B cell (primary cell): ENCODE measurements around the gene GNAT2. TPM values are rescaled to one million over a fixed set of nuclear protein-coding genes. Genes with fewer than 3 reads are reported as not detected.

ENCODE experiments used
- ATAC-seq: fragments of 200-7000 bp; cut with Tn5 transposase; one replicate; pipeline ENCODE4 v1.10.0; 2021; ENCODE audit warnings: low read depth, mild to moderate bottlenecking, moderate number of reproducible peaks, moderate library complexity
- CTCF ChIA-PET: fragments of 350-600 bp; sonication (Branson Sonifier 250); formaldehyde crosslinking; loops from one replicate; lab custom pipeline; 2021; ENCODE audit warnings: antibody characterized with exemption, inconsistent platforms; lab: Charles Lee
- POLR2A ChIA-PET: fragments of 350-600 bp; sonication (Branson Sonifier 250); formaldehyde crosslinking; loops from one replicate; lab custom pipeline; 2021; ENCODE audit warnings: antibody characterized with exemption; lab: Charles Lee
- DNase-seq: peaks from one replicate; pipeline ENCODE4 v3.0.0; 2013
- H2AFZ ChIP-seq: 2 replicates; pipeline ENCODE4 v1.6.1; 2012; ENCODE audit warnings: mild to moderate bottlenecking, low read depth, low read length; ENCODE audit not compliant: insufficient read depth, poor library complexity, severe bottlenecking
- H3K27ac ChIP-seq, 2 donors: 1 replicate in 1 of 2; 2 replicates in 1 of 2; pipeline ENCODE4 v1.5.1; 2012 to 2013; ENCODE audit warnings: low read length in 2 of 2, mild to moderate bottlenecking in 2 of 2, moderate library complexity in 1 of 2
- H3K27me3 ChIP-seq, 4 experiments: fragments of 200-600 bp in 1 of 4; sonication (generic) in 1 of 4; replicated peaks in 1 of 4; 1 replicate in 2 of 4; 2 replicates in 2 of 4; pipeline versions ENCODE4 v1.6.1 to v1.7.0; 2013 to 2016; ENCODE audit warnings: low read length in 3 of 4, mild to moderate bottlenecking in 2 of 4, mixed read lengths in 1 of 4, moderate library complexity in 1 of 4; ENCODE audit not compliant: insufficient read depth in 4 of 4, control insufficient read depth in 3 of 4; ENCODE audit errors: control extremely low read depth in 1 of 4
- H3K36me3 ChIP-seq, 2 experiments: replicated peaks in 1 of 2; 1 replicate in 1 of 2; 2 replicates in 1 of 2; pipeline versions ENCODE4 v1.6.1 to v1.7.1; 2013; ENCODE audit warnings: low read length in 1 of 2; ENCODE audit not compliant: insufficient read depth in 2 of 2, control insufficient read depth in 1 of 2; ENCODE audit errors: control extremely low read depth in 1 of 2, extremely low read depth in 1 of 2
- H3K4me1 ChIP-seq, 2 donors: fragments of 200-600 bp in 1 of 2; sonication (generic) in 1 of 2; 1 replicate in 1 of 2; 2 replicates in 1 of 2; pipeline versions ENCODE4 v1.5.1 to v1.6.1; 2013 to 2017; ENCODE audit warnings: low read length in 2 of 2; ENCODE audit not compliant: control insufficient read depth in 2 of 2, insufficient read depth in 2 of 2
- H3K4me2 ChIP-seq: replicated peaks from 2 replicates; pipeline ENCODE3; 2012; ENCODE audit warnings: mild to moderate bottlenecking, low read depth, low read length; ENCODE audit not compliant: poor library complexity, severe bottlenecking
- H3K4me3 ChIP-seq, 5 experiments: fragments of 200-600 bp in 1 of 5; sonication (generic) in 1 of 5; 1 replicate in 3 of 5; 2 replicates in 2 of 5; pipeline versions ENCODE4 v1.5.1 to v1.7.0; 2011 to 2016; ENCODE audit warnings: low read length in 4 of 5, mild to moderate bottlenecking in 4 of 5, low read depth in 2 of 5, control low read depth in 1 of 5, moderate library complexity in 1 of 5; ENCODE audit not compliant: insufficient read depth in 1 of 5; ENCODE audit errors: control extremely low read depth in 1 of 5, extremely low read depth in 1 of 5
- H3K79me2 ChIP-seq: fragments of 200-600 bp; sonication (generic); one replicate; pipeline ENCODE4 v1.6.0; 2016; ENCODE audit warnings: low read length; ENCODE audit not compliant: control insufficient read depth, insufficient read depth
- H3K9ac ChIP-seq: fragments of 200-600 bp; sonication (generic); 2 replicates; pipeline ENCODE4 v1.6.1; 2017; ENCODE audit warnings: mild to moderate bottlenecking, low read length, moderate library complexity
- H3K9me3 ChIP-seq, 3 donors: one replicate each; pipeline versions ENCODE4 v1.6.1 to v1.7.1; 2013; ENCODE audit warnings: low read length in 2 of 3; ENCODE audit not compliant: control insufficient read depth in 2 of 3, insufficient read depth in 1 of 3; ENCODE audit errors: control extremely low read depth in 1 of 3
- H4K20me1 ChIP-seq: 2 replicates; pipeline ENCODE4 v1.6.0; 2012; ENCODE audit warnings: mild to moderate bottlenecking, low read length; ENCODE audit not compliant: insufficient read depth, control insufficient read depth, poor library complexity, severe bottlenecking
- H3K27ac Mint-ChIP-seq: one replicate; pipeline ENCODE4 v1.8.0; 2021; ENCODE audit warnings: mixed read lengths
- H3K27me3 Mint-ChIP-seq: one replicate; pipeline ENCODE4 v1.8.0; 2021; ENCODE audit warnings: mixed read lengths
- H3K4me1 Mint-ChIP-seq: one replicate; pipeline ENCODE4 v1.8.0; 2021; ENCODE audit warnings: mixed read lengths
- H3K4me3 Mint-ChIP-seq: one replicate; pipeline ENCODE4 v1.8.0; 2021; ENCODE audit warnings: mixed read lengths
- H3K9me3 Mint-ChIP-seq: one replicate; pipeline ENCODE4 v1.8.0; 2022; ENCODE audit warnings: mixed read lengths; ENCODE audit not compliant: insufficient read depth
- CTCF ChIP-seq: fragments of 200-600 bp; IDR thresholded peaks from one replicate; pipeline ENCODE4 v1.8.0; 2022; ENCODE audit warnings: antibody characterized with exemption, mild to moderate bottlenecking
- EZH2 ChIP-seq: IDR thresholded peaks from 2 replicates; pipeline ENCODE4 v1.6.1; 2012; ENCODE audit warnings: borderline replicate concordance, low read depth, mild to moderate bottlenecking, moderate library complexity, low read length; ENCODE audit not compliant: insufficient read depth, poor library complexity, severe bottlenecking
- WGBS: methylation state at CpG from one replicate; pipeline ENCODE4 v1.1.5; 2013; ENCODE audit warnings: missing lambda C conversion rate; ENCODE audit not compliant: insufficient coverage; 5-methylcytosine and 5-hydroxymethylcytosine counted together
- intact Hi-C: fragments of 100-400 bp; cut with micrococcal nuclease; formaldehyde crosslinking; loops from one replicate; pipeline ENCODE4 v1.10.0; 2022
- polyA plus RNA-seq: library from polyadenylated mRNA; depleted of rRNA; stranded (reverse); fragments of >200 nt; gene quantifications from 2 replicates; pipeline ENCODE4 v1.2.3, GENCODE V29; 2012
- total RNA-seq, 2 donors: library from RNA; stranded (reverse); fragments of 120-200 nt in 1 of 2; gene quantifications; 1 replicate in 1 of 2; 2 replicates in 1 of 2; pipeline versions ENCODE4 v1.2.3 to v1.2.4, GENCODE V29; 2013 to 2022

GNAT2 gene
- total and polyA plus RNA-seq, 2 donors (not counting 1 experiment from before 2014, with no cell fraction given) = not detected

GRCh38 chr1:109615879-109616278 lies 3.5 kb downstream of the GNAT2 start:
- ChIA-PET POLR2A (no interaction called here), CTCF (interaction anchor here (1.8 to 3.1 kb wide), 3 partner anchors 14 to 69 kb away, joined by 8 to 18 read pairs (median 16); no protein-coding TSS in a partner anchor)
- Histone ChIP-seq H3K4me2 (peak overlapping the region; percentile 0), H2AFZ (no peak overlapping the region), H4K20me1 (no peaks in the 10 kb centered on the region), H3K79me2 (peaks cover 12% of the 10 kb centered on the region), H3K27ac (peak overlapping the region; percentile 26 to 63), H3K4me1 (peaks cover 22 to 31% of the 10 kb centered on the region in 2 donors), H3K27me3 (peaks cover 0 to 3% (median 0%) of the 10 kb centered on the region in 4 experiments), H3K36me3 (no peaks in the 10 kb centered on the region), H3K9me3 (no peaks in the 10 kb centered on the region), H3K9ac (no peak overlapping the region), H3K4me3 (no peak overlapping the region)
- Mint-ChIP-seq H3K4me3 (peak overlapping the region; percentile 1), H3K27me3 (peaks cover 3% of the 10 kb centered on the region), H3K4me1 (peaks cover 30% of the 10 kb centered on the region), H3K27ac (peak overlapping the region; percentile 42), H3K9me3 (no peaks in the 10 kb centered on the region)
- WGBS = 11% methylated on average over 1 of the region's 3 CpGs
- TF ChIP-seq EZH2 (no peak), CTCF (no peak)
- intact Hi-C loops = loop anchor here (5.0 kb wide), 1 partner anchor 134 kb away; the partner anchor contains the start of gene ATXN7L2
- DNase-seq (peak; percentile 76), ATAC-seq (peak; percentile 44)

- Histone ChIP-seq H3K27ac (no peak overlapping the region), H3K9me3 (no peaks in the 10 kb centered on the region), H3K4me3 (no peak overlapping the region), H3K9ac (no peak overlapping the region), H3K4me2 (no peak overlapping the region), H3K4me1 (peaks cover 14 to 15% of the 10 kb centered on the region in 2 donors), H3K36me3 (no peaks in the 10 kb centered on the region), H3K79me2 (no peaks in the 10 kb centered on the region), H4K20me1 (no peaks in the 10 kb centered on the region), H3K27me3 (peaks cover 0 to 3% (median 0%) of the 10 kb centered on the region in 4 experiments), H2AFZ (no peak overlapping the region)
- no peak for ATAC-seq
- CTCF ChIA-PET = interaction anchor here (1.5 to 2.8 kb wide), 3 partner anchors 27 to 68 kb away, joined by 3 to 13 read pairs (median 7); no protein-coding TSS in a partner anchor
- DNase-seq = no peak
- Mint-ChIP-seq H3K27ac (no peak overlapping the region), H3K4me3 (no peak overlapping the region), H3K4me1 (peaks cover 15% of the 10 kb centered on the region), H3K27me3 (peaks cover 3% of the 10 kb centered on the region), H3K9me3 (no peaks in the 10 kb centered on the region)
- POLR2A ChIA-PET = no interaction called here
- WGBS = 92% methylated on average over 2 of the region's 7 CpGs
- intact Hi-C loops = no loop called here
- TF ChIP-seq EZH2 (no peak), CTCF (no peak)
Measured at GRCh38 chr1:109613361-109614147, 5.9 kb downstream of the GNAT2 start.
